ENCODE results near the gene RTP5.

The RTP5 gene

DNA sequence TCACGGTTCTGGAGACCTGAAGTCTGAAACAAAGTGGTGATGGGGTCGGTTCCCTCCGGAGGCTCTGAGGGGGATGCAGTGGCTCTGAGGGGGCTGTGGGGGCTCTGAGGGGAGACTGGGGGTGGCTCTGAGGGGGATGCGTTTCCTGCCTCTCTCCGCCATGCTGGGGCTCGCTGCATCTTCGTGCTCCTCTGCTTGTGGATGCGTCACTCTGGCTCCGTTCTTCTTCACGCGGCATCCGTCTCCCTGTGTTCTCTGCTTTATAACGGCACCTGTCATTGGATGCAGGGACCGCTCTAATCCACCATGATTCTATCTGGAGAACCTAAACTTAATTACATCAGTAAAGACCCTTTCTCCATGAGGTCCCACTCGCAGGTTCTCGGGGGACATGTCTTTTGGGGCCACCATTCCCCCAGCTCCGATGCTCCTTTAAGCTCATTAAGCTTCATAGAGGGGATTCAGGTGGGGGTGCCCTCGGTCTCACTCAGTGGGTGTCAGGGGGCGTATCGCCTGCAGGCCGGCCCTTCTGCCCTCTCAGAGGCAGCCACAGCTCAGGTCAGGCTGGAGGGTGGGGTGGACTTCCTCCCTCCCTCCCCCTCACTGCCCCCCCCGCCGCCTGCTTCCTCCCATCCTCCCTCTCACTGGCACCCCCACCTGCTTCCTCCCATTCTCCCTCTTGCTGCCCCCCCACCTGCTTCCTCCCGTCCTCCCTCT lies 18.4 kb downstream of the RTP5 start:
- no peak for DNase-seq (ENCODE audit: low spot score)

GRCh38 chr2:241888641-241889040 lies 19.1 kb downstream of the RTP5 start:
- DNase-seq (ENCODE audit: low spot score): no peak

DNA sequence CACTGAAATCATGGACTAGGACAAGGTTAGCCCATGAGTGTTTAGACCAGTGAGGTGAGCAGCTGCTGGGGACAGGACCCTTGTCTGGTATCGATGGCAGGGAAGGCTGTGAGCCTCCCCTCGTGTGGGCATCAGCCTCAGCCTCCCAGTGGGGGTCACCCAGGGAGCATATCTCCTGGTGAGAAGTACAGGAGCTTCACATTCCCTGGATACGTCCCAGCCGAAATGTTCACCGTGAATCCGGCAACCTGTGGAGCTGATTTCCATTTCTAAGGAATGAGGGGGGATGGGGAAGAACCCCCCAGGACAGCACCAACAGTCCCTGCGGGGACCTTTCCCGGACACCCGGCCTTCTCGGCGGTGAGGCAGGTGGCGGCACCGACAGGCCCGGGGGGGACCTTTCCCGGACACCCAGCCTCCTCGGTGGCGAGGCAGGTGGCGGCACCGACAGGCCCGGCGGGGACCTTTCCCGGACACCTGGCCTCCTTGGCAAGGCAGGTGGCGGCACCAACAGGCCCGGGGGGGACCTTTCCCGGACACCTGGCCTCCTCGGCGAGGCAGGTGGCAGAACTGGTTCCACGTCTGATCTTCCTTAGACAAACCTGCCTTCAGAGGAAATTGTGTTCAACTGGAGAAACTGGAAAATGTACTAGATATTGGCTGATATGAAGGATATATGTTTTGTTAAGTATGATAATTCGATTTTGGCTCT lies 21.2 kb downstream of the RTP5 start:
- no peak for DNase-seq (ENCODE audit: low spot score)

GRCh38 chr2:241891315-241891987 lies 21.9 kb downstream of the RTP5 start:
- no peak for DNase-seq (ENCODE audit: low spot score)

GRCh38 chr2:241891988-241892298 lies 22.4 kb downstream of the RTP5 start:
- no peak for DNase-seq (ENCODE audit: low spot score)

GRCh38 chr2:241892299-241893137 lies 23.0 kb downstream of the RTP5 start:
- DNase-seq (ENCODE audit: low spot score): no peak

DNA sequence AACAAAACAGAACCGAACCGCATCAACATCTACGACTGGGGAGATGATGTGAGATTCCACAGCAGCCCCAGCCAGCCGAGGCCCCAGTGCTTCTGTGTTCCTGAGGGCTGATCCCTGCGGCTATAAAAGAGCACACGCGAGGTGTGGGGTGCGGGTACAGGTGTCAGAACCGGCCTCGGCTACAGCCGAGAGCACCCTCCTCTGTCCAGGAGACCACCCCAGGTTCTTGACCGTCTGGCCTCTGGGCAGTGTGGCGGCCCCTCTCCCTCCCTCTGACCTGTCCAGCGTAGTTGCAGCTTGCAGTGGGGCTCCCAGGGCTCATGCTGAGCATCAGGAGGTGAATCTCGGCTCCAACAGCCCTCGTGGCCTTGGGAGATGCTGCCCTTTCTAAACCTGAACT lies 23.7 kb downstream of the RTP5 start:
- no peak for DNase-seq (ENCODE audit: low spot score)

GRCh38 chr2:241894056-241894641 lies 24.6 kb downstream of the RTP5 start:
- no peak for DNase-seq (ENCODE audit: low spot score)

DNA sequence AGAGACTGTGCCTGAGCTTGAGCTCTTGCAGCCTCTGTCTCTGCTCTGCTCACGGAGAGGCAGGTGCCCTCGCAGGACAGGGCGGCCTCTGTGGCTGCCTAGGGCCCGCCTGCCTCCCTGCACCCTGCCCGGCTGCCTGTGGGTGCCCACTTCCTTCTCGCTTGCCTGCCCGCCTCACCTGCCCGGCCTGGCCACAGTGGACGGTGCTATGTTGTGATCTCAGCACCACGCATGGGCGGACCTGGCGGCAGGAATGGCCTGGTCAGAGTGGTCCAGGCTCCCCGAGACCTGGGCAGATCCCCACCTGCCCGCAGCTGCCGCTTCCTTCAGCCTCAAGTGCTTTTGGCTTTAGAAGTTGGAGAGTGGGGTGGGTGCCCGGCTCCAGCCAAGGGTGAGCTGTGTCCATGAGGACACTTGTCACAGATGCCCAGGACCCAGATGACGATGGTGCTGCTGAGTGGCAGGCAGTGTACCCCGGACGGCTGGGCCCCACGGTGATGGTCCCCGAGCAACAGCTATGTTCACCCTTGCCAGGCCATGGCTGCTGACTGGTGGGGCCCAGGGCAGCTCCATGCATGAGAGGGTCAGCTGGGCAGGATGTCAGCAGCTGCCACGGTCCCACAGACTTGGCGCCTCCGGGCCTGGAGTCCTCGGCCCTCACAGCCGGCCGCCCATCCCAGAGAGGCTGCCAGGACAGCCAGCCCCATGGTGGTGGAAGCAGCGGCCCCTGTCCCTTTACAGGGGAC lies 25.3 kb downstream of the RTP5 start:
- no peak for DNase-seq (ENCODE audit: low spot score)

DNA sequence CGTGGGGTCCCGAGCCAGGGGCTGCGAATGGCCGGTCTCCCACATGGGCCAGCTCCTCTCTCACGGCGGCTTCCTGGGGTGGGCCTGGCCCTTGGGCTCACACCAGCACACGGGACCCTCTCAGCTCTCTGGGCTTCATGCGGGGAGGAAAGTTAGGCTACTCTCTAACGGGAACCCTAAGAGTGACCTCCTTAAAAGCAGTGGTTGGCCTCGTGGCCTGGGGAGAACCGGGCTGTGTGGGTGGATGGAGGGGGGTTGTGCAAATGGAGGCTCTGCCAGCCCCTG lies 25.8 kb downstream of the RTP5 start:
- DNase-seq (ENCODE audit: low spot score): no peak

- no peak for DNase-seq (ENCODE audit: low spot score)
These were observed 26.4 kb downstream of the RTP5 start for GRCh38 chr2:241895712-241896641.

GRCh38 chr2:241896746-241897201 lies 27.2 kb downstream of the RTP5 start:
- DNase-seq (ENCODE audit: low spot score): no peak

- DNase-seq (ENCODE audit: low spot score): no peak
These were observed 27.8 kb downstream of the RTP5 start for GRCh38 chr2:241897231-241897916.

- DNase-seq (ENCODE audit: low spot score): no peak
These were observed 29.1 kb downstream of the RTP5 start for GRCh38 chr2:241898463-241899270.

GRCh38 chr2:241900251-241901017 lies 30.9 kb downstream of the RTP5 start:
- no peak for DNase-seq (ENCODE audit: low spot score)

DNA sequence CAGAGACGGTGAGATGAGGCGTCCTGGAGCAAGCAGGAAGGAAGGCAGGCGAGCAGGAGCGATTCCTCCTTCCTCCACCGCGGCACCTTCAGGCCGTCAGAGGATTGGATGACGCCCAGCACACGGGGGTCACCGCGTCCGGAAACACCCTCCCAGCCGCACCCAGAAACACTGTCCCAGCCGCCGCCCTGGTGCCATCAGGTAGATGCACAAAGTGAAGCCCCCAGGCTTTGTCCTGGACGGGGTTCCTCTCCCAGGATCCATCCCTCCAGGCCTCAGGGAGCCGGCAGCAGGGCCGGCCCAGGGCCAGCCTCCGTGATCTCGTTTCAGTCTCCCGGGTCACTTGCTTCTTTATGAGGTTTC lies 31.5 kb downstream of the RTP5 start:
- no peak for DNase-seq (ENCODE audit: low spot score)

DNA sequence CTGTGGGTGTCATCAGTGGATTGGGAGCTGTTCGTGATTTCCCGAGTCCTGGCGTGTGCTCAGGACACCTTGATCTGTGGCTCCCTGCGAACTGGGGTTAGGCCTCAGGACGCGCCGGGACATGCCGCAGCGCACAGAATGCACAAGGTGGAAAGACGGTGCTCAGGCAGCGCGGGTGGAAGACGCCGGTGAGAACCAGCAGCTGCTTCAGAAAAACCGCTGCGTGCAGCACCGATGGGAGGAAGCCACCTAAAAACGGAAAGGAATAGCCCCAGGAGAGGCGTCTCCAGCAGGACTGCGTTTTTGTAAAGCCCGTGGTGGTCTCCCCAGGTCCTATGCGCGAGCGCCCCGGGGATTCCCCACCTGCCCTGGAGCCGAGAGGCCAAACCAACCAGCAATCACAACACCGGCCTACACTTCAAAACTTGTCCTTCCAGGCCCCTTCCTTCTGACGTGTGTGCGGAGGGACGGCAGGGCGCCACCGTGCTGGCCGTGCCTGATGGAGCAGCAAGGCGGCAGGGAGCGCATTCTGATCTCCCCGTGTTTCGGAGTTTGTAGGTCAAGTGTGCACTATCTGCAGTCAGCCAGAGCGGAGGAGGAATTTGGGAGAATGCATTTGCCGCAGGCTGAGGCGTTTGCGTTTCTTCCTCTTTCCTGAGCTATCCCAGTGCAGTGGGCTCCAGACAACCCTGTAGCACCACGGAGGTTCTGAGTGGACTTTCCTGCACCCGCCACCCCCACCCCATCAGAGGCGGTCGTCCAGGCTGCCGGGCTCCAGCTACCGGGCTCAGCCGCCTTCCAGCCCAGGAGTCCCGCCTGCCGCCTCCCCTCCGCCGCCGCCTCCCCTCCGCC lies 32.2 kb downstream of the RTP5 start:
- no peak for DNase-seq (ENCODE audit: low spot score)
